Nephron (organoid): ENCODE results near the gene MARVELD3.
A peak's percentile ranks its signal among the peaks of the same experiment; 100 is the strongest.

Source experiments
- H3K27ac Mint-ChIP-seq, 3 experiments: 2 replicates each; pipeline ENCODE4 v1.8.0; 2020; ENCODE audit warnings: mixed read lengths in 3 of 3, mild to moderate bottlenecking in 2 of 3, moderate library complexity in 1 of 3
- H3K27me3 Mint-ChIP-seq: 2 replicates; pipeline ENCODE4 v1.8.0; 2021; ENCODE audit warnings: low read depth, mild to moderate bottlenecking, moderate library complexity, mixed read lengths
- H3K36me3 Mint-ChIP-seq: 2 replicates; pipeline ENCODE4 v1.8.0; 2020; ENCODE audit warnings: low read depth, mixed read lengths
- H3K4me1 Mint-ChIP-seq: 2 replicates; pipeline ENCODE4 v1.8.0; 2020; ENCODE audit warnings: mixed read lengths
- H3K4me3 Mint-ChIP-seq, 3 experiments: 2 replicates each; pipeline ENCODE4 v1.8.0; 2020; ENCODE audit warnings: mild to moderate bottlenecking in 3 of 3, mixed read lengths in 3 of 3, moderate library complexity in 2 of 3
- H3K9me3 Mint-ChIP-seq: 2 replicates; pipeline ENCODE4 v1.8.0; 2020; ENCODE audit warnings: mixed read lengths
- CTCF ChIP-seq, 3 experiments: fragments of 200-600 bp; sonication (generic); IDR thresholded peaks; one replicate each; pipeline ENCODE4 v1.5.0; 2021; ENCODE audit warnings: antibody characterized with exemption in 3 of 3; ENCODE audit not compliant: unreplicated experiment in 3 of 3

MARVELD3 gene

DNA sequence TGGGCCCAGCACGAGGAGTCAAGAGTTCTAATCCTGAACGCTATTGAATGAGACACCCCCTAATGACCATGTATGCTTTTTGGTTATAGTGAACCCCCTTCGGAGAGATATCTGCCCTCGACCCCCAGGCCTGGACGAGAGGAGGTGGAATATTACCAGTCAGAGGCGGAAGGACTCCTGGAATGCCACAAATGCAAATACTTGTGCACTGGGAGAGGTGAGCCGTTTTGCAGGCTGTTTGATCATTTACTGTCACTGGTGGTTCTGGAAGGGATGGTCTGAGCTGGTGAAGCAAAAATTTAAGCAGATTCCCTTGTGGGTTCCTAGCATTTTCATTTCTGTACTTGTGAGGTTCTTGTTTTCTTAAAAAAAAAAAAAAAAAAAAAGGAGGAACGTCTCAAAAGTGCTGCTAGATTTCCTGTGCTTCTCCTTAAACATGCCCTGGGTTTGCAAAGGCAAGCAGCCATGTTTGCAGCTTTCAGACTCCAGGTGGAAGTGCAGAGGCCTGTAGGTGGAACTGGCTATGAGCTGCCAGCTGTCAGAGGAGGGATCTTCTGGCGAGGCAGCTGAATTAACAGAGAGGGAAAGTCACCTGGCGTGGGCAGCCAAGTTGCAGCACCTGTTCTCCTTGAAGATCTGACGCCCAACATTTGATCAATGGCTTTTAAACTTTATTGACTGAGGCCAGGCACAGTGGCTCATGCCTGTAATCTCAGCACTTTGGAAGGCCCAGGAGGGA is 3.5 kb downstream of the MARVELD3 start:
- Mint-ChIP-seq H3K9me3 (peaks cover 3% of the 10 kb centered on the region), H3K27me3 (peaks cover 39% of the 10 kb centered on the region), H3K36me3 (peaks cover 3% of the 10 kb centered on the region), H3K4me3 (peak overlapping the region in 2 of 3 experiments; percentile 15 to 30), H3K4me1 (peaks cover 22% of the 10 kb centered on the region), H3K27ac (peak overlapping the region; percentile 24 to 74 (median 46))
- no peak for TF ChIP-seq CTCF (IDR thresholded peaks at IDR 0.05; ENCODE audit: unreplicated experiment in 3 of 3)

DNA sequence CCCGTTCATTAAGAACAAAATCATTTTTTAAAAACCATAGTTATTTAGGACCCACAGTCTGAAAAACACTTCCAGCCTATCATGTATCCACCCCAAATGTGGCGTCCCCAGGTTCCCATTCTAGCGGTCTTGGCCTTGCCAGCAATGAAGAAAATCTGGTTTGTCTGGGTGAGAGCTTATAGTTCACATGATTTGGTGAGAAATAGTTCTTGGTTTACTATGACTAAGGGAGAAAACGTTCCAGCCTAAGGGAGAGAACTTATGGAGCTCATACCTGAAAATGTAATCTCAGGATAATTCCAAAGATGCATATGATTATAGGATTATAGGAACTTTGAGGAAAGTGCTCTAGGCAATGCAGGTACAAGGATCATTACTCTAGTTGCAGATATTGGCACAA is 4.8 kb downstream of the MARVELD3 start:
- TF ChIP-seq CTCF (IDR thresholded peaks at IDR 0.05; ENCODE audit: unreplicated experiment in 3 of 3), result no peak

DNA sequence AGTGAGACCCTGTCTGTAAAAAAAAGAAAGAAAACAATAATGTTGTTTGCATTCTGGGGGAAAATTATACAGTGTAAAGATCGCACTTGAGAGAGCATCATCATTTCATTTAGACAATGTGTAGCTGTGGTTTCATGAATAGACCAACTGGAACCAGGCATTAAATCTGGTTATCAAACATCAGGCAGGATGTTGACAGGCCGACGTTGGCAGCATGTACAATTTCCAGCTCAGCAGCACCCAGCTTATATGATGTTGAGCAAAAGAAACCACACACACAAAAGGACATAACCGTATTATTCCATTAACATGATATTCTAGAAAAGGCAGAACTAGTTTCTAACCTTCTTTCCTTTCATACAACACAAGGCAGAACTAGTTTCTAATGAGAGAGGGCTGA is 5.8 kb downstream of the MARVELD3 start:
- H3K27ac Mint-ChIP-seq, result peak overlapping the region in 1 of 3 experiments; percentile 2
- H3K36me3 Mint-ChIP-seq, result peaks cover 3% of the 10 kb centered on the region
- H3K4me1 Mint-ChIP-seq, result peaks cover 24% of the 10 kb centered on the region
- H3K27me3 Mint-ChIP-seq, result peaks cover 36% of the 10 kb centered on the region
- H3K4me3 Mint-ChIP-seq, result no peak overlapping the region
- H3K9me3 Mint-ChIP-seq, result peaks cover 3% of the 10 kb centered on the region
- TF ChIP-seq CTCF (IDR thresholded peaks at IDR 0.05; ENCODE audit: unreplicated experiment in 3 of 3), result no peak

More for the DNA sequence above, 4.8 kb downstream of the MARVELD3 start:
- Mint-ChIP-seq H3K36me3 (peaks cover 3% of the 10 kb centered on the region), H3K27me3 (peaks cover 39% of the 10 kb centered on the region), H3K27ac (no peak overlapping the region), H3K4me3 (no peak overlapping the region), H3K4me1 (peaks cover 22% of the 10 kb centered on the region), H3K9me3 (peaks cover 3% of the 10 kb centered on the region)

- Mint-ChIP-seq H3K27ac (no peak overlapping the region), H3K4me3 (no peak overlapping the region), H3K4me1 (peaks cover 13% of the 10 kb centered on the region), H3K36me3 (peaks cover 10% of the 10 kb centered on the region), H3K9me3 (no peaks in the 10 kb centered on the region), H3K27me3 (peaks cover 3% of the 10 kb centered on the region)
- TF ChIP-seq CTCF (IDR thresholded peaks at IDR 0.05; ENCODE audit: unreplicated experiment in 3 of 3), result no peak
These were observed 9.6 kb downstream of the MARVELD3 start for GRCh38 chr16:71635632-71636031.

DNA sequence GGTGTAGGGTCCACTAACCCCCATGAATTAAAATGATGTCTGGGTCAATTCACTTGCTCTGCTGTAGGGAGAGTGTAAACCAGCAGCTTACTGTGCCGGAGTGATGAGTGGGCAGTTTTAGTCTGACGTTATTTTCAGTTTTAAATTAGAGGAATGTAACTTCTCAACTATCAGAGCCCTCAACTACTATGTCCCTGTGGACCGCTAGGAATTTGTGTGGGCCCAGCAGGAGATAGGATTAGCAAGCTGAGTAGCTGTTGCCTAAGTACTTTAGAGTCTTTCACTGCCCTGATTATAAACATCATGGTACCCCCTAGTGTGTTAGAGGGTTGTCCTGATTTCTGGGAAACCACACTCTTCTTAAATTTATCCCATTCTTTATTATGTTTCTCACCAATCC is 11.4 kb downstream of the MARVELD3 start:
- no peak overlapping the region for H3K4me3 Mint-ChIP-seq
- peaks cover 11% of the 10 kb centered on the region for H3K36me3 Mint-ChIP-seq
- H3K9me3 Mint-ChIP-seq, result no peaks in the 10 kb centered on the region
- peak overlapping the region in 2 of 3 experiments; percentile 13 to 45 for H3K27ac Mint-ChIP-seq
- TF ChIP-seq CTCF (IDR thresholded peaks at IDR 0.05; ENCODE audit: unreplicated experiment in 3 of 3), result no peak
- no peaks in the 10 kb centered on the region for H3K27me3 Mint-ChIP-seq
- peaks cover 13% of the 10 kb centered on the region for H3K4me1 Mint-ChIP-seq

GRCh38 chr16:71645450-71645849 is 19.5 kb downstream of the MARVELD3 start:
- no peaks in the 10 kb centered on the region for H3K9me3 Mint-ChIP-seq
- peak; percentile 13 to 29 (median 21) for TF ChIP-seq CTCF (IDR thresholded peaks at IDR 0.05; ENCODE audit: unreplicated experiment in 3 of 3)

More at GRCh38 chr16:71645450-71645849, 19.5 kb downstream of the MARVELD3 start:
- H3K27me3 Mint-ChIP-seq, result no peaks in the 10 kb centered on the region
- peaks cover 33% of the 10 kb centered on the region for H3K36me3 Mint-ChIP-seq
- H3K4me3 Mint-ChIP-seq, result no peak overlapping the region
- peaks cover 8% of the 10 kb centered on the region for H3K4me1 Mint-ChIP-seq
- H3K27ac Mint-ChIP-seq, result no peak overlapping the region
